Measurements from ENCODE around the gene PPFIA3.
"Not testable (repeated sequence)": the region's sequence is repeated elsewhere in the genome, so short reads cannot be mapped to it uniquely, and the experiment has no call there.

Gene PPFIA3

DNA sequence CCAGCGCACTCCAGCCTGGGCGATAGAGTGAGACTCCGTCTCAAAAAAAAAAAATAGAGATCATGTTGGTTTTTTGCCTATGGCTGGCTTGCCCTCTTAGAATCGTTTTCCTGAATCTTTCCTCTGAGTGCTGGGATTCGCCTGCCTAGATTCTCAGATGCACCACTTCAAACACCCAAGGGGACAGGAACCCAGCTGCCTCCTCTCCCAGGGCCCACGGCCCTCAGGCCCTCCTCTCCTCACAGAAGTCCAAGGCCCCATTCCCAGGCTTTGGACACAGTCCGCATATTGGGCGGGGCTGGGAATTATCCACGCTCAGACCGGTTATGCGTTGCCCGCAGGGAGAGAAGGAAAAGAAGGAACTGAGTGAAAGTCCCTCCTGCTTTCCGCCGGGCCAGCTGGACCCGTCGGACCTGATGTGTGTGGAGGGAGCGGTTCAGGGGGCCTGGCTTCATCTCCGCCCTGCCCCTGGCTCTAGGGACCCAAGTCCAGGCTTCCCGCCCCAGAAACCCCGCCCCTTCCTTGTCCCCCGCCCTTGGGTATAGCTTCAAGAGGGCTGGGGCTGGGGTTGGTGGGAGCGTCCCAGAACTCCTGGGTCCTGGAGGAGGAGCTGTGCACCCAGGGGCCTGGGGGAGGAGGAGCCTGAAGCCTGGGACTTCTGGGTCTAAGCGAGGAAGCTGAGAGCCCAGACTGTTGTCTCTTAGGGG, 5.8 kb downstream of the PPFIA3 start:
- DNase-seq, result no peak

- DNase-seq, result no peak
Observed at GRCh38 chr19:49126575-49126974, 7.2 kb downstream of the PPFIA3 start.

- not testable (repeated sequence) for DNase-seq
Observed at GRCh38 chr19:49127225-49127624, 7.9 kb downstream of the PPFIA3 start.

DNA sequence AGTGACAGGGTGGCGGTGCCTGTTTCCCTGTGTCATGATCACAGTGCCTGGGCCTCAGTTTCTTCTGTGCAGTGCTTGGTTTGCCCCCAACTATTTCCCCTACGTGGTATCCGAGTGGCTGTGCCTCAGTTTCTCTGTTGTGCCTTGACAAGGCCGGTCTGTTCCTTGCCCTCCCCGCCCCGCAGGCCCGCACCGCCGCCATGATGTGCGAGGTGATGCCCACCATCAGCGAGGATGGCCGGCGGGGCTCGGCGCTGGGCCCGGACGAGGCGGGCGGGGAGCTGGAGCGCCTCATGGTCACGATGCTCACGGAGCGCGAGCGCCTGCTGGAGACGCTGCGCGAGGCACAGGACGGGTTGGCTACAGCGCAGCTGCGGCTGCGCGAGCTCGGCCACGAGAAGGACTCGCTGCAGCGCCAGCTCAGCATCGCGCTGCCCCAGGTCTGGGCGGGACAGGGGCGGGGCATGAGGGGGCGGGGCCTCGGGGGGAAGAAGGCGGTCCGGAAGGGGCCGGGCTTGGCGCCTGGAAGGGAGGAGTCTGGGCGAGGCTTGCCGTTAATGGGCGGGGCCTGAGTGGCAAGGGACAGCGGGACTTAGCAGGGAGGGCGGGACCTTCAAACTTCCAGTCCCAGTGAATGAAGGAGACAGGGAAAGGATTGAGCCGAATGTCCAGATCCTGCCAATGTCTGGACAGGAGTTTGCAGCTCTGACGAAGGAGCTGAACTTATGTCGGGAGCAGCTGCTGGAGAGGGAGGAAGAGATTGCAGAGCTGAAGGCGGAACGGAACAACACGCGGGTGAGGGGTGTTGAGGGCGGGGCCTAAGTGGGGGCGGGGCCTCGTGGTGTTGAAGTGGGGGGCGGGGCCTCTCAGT, 8.6 kb downstream of the PPFIA3 start:
- peak; percentile 87 to 95 (median 93) for DNase-seq

- no peak for DNase-seq
Observed at GRCh38 chr19:49128545-49129237, 9.3 kb downstream of the PPFIA3 start.

- no peak for DNase-seq
Observed at GRCh38 chr19:49129238-49129583, 9.9 kb downstream of the PPFIA3 start.

GRCh38 chr19:49130325-49130724, 11.0 kb downstream of the PPFIA3 start:
- DNase-seq, result no peak

DNA sequence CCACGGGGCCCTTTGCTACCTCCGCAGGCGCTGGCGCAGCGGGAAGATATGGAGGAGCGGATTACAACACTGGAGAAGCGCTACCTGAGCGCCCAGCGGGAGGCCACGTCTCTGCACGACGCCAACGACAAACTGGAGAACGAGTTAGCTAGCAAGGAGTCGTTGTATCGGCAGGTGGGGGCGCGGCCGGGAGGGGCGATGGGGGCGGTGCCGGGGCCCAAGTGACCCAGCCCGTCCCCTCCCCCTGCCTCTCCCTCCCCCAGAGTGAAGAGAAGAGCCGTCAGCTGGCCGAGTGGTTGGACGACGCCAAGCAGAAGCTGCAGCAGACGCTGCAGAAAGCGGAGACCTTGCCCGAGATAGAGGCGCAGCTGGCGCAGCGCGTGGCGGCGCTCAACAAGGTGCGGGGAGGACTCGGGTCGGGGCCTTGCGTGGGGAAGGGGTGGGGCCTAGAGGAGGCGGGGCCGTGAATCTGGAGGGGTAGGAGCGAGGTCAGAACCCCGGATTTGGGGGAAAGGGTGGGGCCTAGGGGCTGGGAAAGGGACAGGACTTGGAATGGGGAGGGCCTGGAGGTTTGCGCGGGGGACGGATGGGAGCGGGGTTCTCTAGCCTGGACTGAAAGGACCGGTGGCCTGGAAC, 13.7 kb downstream of the PPFIA3 start:
- peak in 1 of 4 experiments; percentile 53 for DNase-seq

DNA sequence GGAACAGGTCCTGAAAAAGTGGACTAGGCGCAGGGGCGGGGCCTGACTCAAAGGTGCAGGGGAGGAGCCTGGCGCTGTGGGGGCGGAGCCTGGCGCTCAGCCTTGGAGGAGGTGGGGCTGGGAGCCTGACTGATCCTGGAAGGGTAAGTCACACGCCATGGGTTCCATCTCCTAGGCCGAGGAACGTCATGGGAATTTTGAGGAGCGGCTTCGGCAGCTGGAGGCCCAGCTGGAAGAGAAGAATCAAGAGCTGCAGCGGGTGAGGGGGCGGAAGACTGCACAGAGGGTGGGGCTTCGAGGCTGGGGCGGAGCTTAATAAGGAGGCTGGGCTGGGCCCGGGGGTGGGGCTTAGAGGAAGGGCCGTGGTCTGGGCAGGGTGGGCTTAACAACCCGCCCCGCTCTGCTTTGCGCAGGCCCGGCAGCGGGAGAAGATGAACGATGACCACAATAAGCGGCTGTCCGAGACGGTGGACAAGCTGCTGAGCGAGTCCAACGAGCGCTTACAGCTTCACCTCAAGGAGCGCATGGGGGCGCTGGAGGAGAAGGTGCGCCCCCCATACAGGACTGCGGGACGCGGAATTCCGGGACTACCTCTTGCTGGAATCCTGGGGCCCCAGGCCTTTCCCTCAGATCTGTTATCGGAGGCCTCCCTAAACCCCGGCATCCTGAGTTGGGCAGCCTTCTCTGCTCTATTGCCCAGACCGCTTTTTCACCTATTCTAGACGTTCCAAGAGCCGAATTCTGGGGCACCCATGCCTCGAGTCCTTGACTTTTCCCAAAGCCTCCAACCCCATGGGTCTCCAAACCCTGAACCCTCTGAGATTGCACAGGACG, 14.5 kb downstream of the PPFIA3 start:
- peak in 1 of 4 experiments; percentile 53 for DNase-seq

GRCh38 chr19:49135686-49136085, 16.3 kb downstream of the PPFIA3 start:
- no peak for DNase-seq

- DNase-seq, result no peak
Observed at GRCh38 chr19:49136771-49137171, 17.4 kb downstream of the PPFIA3 start.

DNA sequence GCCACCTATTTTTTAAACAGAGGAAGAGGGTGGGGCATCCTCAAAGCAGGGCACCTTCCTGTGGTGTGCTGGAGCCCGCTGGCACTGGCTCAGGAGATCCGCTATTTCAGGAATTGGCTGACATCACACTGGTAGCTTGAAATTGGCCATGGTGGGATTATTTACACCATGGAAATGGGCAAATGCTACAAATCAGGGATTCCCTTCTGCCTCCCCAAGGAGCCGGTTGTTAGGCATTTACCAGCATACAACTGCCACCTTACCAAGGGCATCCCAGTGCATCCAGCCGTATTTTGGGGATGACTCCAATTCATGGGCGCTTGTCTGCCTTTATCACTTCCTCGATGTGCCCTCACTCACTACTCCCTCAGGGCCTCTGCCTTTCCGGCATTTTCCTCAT, 21.6 kb downstream of the PPFIA3 start:
- DNase-seq, result no peak

DNA sequence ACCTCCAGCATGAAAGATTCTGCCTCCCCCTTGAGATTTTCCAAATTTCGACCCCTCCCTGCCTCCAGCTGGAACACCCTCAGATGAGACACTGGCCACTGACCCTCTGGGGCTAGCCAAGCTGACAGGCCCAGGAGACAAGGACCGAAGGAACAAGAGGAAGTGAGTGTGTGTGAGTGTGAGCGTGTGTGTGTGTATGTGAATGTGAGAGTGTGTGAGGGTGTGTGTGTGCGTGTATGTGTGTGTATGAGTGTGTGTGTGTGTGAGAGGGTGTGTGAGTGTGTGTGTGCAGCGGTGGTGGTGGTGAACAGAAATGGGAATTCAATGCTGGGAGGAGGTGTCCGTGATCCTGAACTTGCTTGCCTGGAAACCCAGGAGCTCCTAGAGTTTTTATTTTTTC, 22.0 kb downstream of the PPFIA3 start:
- no peak for DNase-seq

GRCh38 chr19:49142866-49143335, 23.6 kb downstream of the PPFIA3 start:
- peak in 3 of 4 experiments; percentile 17 to 30 (median 24) for DNase-seq

- peak; percentile 71 to 74 (median 73) for DNase-seq
Observed at GRCh38 chr19:49145573-49146407, 26.4 kb downstream of the PPFIA3 start.

DNA sequence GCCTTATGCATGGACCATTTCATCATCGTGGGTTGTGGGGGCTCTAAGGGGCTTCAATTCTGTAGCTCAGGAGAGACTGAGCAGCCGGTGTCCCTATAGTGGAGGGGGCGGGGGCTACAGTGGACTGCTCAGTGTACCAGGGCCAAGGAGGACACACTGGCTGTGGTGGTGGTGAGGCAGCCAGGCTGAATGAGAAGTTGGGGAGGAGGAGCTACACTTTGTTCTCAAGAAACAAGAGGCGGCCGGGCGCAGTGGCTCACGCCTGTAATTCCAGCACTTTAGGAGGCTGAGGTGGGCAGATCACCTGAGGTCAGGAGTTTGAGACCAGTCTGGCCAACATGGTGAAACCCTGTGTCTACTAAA, 27.0 kb downstream of the PPFIA3 start:
- not testable (repeated sequence) for DNase-seq

GRCh38 chr19:49148044-49148682, 28.8 kb downstream of the PPFIA3 start:
- DNase-seq, result no peak

DNA sequence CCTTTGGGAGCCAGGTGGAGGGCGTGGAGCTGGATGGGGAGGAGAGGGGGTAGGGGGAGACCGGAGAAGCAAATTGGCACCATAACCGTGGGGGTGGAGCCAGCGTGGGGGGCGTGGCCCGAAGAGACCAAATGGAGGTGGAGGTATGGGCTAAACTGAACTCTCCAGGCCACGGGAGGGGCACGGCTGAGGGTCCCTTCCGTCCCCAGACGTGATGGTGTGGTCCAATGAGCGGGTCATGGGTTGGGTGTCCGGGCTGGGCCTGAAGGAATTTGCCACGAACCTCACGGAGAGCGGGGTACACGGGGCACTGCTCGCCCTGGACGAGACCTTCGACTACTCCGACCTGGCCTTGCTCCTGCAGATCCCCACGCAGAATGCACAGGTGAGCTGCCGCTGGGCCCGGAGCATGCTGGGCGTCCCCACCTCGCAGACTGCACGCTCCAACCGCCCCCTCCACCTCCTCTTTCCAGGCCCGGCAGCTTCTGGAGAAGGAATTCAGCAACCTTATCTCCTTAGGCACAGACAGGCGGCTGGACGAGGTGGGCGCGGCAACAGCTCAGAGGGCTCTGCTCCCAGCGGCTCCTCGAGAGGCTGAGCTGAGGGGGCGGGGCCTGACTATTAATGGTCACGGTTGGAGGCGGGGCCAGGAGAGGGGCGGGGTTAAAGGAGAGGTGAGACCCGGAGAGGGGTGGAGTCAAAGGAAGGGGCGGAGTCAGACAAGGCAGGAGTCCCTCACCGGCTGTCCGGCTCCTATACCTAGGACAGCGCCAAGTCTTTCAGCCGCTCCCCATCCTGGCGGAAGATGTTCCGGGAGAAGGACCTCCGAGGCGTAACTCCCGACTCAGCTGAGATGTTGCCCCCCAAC, 29.7 kb downstream of the PPFIA3 start:
- DNase-seq, result peak; percentile 21 to 57 (median 44)

- DNase-seq, result no peak
Observed at GRCh38 chr19:49149652-49150105, 30.3 kb downstream of the PPFIA3 start.
